ENCODE measurements around the gene EHD1. TPM values are rescaled to one million over a fixed set of nuclear protein-coding genes. Genes with fewer than 3 reads are reported as not detected.

EHD1 gene
- total and polyA plus RNA-seq, 2 of the 8 experiments (the other 6 are each of a cell fraction or from before 2014, with no cell fraction given), result 31.5 to 42.9 TPM

DNA sequence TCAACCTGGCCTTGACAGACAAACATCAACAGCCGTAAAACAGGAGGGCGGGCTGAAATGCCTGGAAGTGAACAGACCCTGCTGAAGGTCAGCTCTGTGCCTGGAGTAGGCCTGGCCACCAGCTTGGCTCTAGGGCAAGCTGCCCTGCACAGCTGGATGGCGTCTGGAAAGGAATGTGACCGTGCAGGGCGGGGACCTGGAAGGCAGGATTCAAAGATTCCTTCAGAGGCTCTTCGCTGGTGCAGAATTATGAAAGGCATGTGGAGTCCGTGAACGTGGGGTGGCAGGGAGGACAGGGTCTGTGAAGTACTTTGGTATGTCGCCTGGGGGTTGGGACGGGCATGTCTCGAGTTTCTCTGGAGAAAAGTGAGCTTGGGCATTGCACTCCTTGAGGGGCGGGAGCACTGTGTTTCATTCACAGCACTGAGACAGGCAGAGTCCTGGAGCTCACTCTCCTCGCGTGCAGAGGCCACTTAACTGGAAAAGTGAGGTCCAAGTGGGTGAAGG, 1.5 kb downstream of the EHD1 start:
- Histone ChIP-seq H4K20me1 (replicated peaks in 1 of 2; ENCODE audit: control insufficient read depth in 1 of 2, insufficient read depth in 2 of 2, low read length in 2 of 2) (no peaks in the 10 kb centered on the region), H3K27me3 (replicated peaks in 1 of 4; ENCODE audit: control insufficient read depth in 3 of 4, extremely low read depth in 1 of 4, insufficient read depth in 3 of 4, low read length in 3 of 4) (peaks cover 0 to 6% (median 2%) of the 10 kb centered on the region in 4 experiments; a peak in 3 of 7 replicates), H3K4ac (replicated peaks; ENCODE audit: insufficient read length, low read depth, low read length) (no peak overlapping the region), H3K27ac (ENCODE audit: low read depth, low read length) (no peak overlapping the region), H3K23ac (ENCODE audit: insufficient read length) (no peak overlapping the region), H4K5ac (ENCODE audit: insufficient read length, low read depth, low read length) (no peak overlapping the region), H2AFZ (ENCODE audit: low read length) (no peak overlapping the region), H3K23me2 (ENCODE audit: low read depth, low read length) (peaks cover 16% of the 10 kb centered on the region), H3K14ac (ENCODE audit: insufficient read length) (no peak overlapping the region), H4K91ac (replicated peaks; ENCODE audit: insufficient read length, low read length) (no peak overlapping the region), H2BK20ac (ENCODE audit: low read length) (no peak overlapping the region), H4K8ac (ENCODE audit: extremely low read depth, insufficient read depth, low read length) (no peak overlapping the region; the same call in 1 of the 2 replicates), H3K9me3 (ENCODE audit: insufficient read depth in 2 of 2, low read depth in 1 of 2, low read length in 1 of 2) (no peaks in the 10 kb centered on the region), H3K9ac (replicated peaks in 1 of 4; ENCODE audit: extremely low read depth in 1 of 4, low read depth in 3 of 4, low read length in 3 of 4) (peak overlapping the region in 1 of 4 experiments; percentile 28; a peak in 1 of 7 replicates), H3K4me1 (replicated peaks in 1 of 4; ENCODE audit: control insufficient read depth in 3 of 4, insufficient read depth in 4 of 4, low read length in 3 of 4) (peaks cover 0 to 22% (median 11%) of the 10 kb centered on the region in 4 experiments; a peak in 6 of 7 replicates), H3K4me2 (ENCODE audit: insufficient read depth in 1 of 2, low read depth in 2 of 2, low read length in 2 of 2) (peak overlapping the region; percentile 75 to 99), H3K36me3 (ENCODE audit: control insufficient read depth in 2 of 4, insufficient read depth in 4 of 4, low read length in 3 of 4) (no peaks in the 10 kb centered on the region; a peak in 1 of 8 replicates), H2AK5ac (ENCODE audit: low read depth, low read length) (no peak overlapping the region), H3K79me1 (ENCODE audit: low read depth, low read length) (no peaks in the 10 kb centered on the region), H2BK5ac (ENCODE audit: low read depth, low read length) (no peak overlapping the region), H3K18ac (ENCODE audit: extremely low read depth, low read length) (no peak overlapping the region), H2BK120ac (replicated peaks; ENCODE audit: low read depth, low read length) (no peak overlapping the region), H2BK15ac (ENCODE audit: low read length) (no peak overlapping the region), H3K79me2 (ENCODE audit: control insufficient read depth in 1 of 2, insufficient read depth in 2 of 2, low read length in 2 of 2) (no peaks in the 10 kb centered on the region), H3K56ac (replicated peaks; ENCODE audit: insufficient read length, low read depth, low read length) (no peak overlapping the region), H2BK12ac (ENCODE audit: low read depth, low read length) (no peak overlapping the region), H3K4me3 (ENCODE audit: extremely low read depth in 1 of 4, insufficient read depth in 2 of 4, low read depth in 3 of 4, low read length in 4 of 4) (peak overlapping the region in 3 of 4 experiments; percentile 94 to 97 (median 95); a peak in 6 of 8 replicates)
- no peak for FAIRE-seq
- no peak for DNase-seq (ENCODE audit: low read depth in 1 of 2, low spot score in 2 of 2)
- ChIA-PET POLR2A (ENCODE audit: partially characterized antibody) (interaction anchor here (1.1 to 24.6 kb wide), 8 partner anchors 11 to 258 kb away, joined by 3 to 408 read pairs (median 8); partner anchors contain the start of gene PPP2R5B), CTCF (ENCODE audit: partially characterized antibody) (interaction anchor here (0.7 to 32.2 kb wide), 7 partner anchors 15 to 188 kb away, joined by 3 to 1058 read pairs (median 4); partner anchors contain the start of genes BATF2 and CDC42BPG)
- 80% methylated on average over 14 of the region's 14 CpGs; no CpG with 5 or more reads in 1 of the 2 experiments for WGBS, 2 experiments (ENCODE audit: extremely low coverage in 1 of 2, insufficient coverage in 1 of 2, insufficient read length in 1 of 2, insufficient replicate concordance in 2 of 2, low coverage in 1 of 2, low lambda C conversion rate in 2 of 2, missing lambda C conversion rate in 1 of 2)
- TF ChIP-seq ASH2L (IDR thresholded peaks at IDR 0.05; ENCODE audit: low read length), result no peak
- TF ChIP-seq GTF2F1 (IDR thresholded peaks at IDR 0.05; ENCODE audit: borderline replicate concordance, low read depth, low read length), result no peak
- no peak for TF ChIP-seq USF2 (IDR thresholded peaks at IDR 0.05; ENCODE audit: low read length)
- TF ChIP-seq ATF2 (IDR thresholded peaks at IDR 0.05; ENCODE audit: low read length), result no peak
- TF ChIP-seq JUND (IDR thresholded peaks at IDR 0.05; ENCODE audit: low read length), result no peak
- no peak for TF ChIP-seq HDAC6 (IDR thresholded peaks at IDR 0.05; ENCODE audit: low read depth, low read length)
- TF ChIP-seq BACH1 (IDR thresholded peaks at IDR 0.05; ENCODE audit: low read length), result no peak
- no peak for TF ChIP-seq PHF8 (conservative IDR thresholded peaks at IDR 0.05; ENCODE audit: low read depth, low read length)
- no peak for TF ChIP-seq YY1 (IDR thresholded peaks at IDR 0.05; ENCODE audit: low read depth, low read length)
- no peak for TF ChIP-seq POU5F1 (IDR thresholded peaks at IDR 0.05; ENCODE audit: low read depth, low read length)
- no peak for TF ChIP-seq POLR2A (IDR thresholded peaks at IDR 0.05; ENCODE audit: control extremely low read depth in 1 of 2, low read depth in 2 of 2, low read length in 2 of 2)
